ENCODE results near the gene NDUFB2.
A peak's percentile ranks its signal among the peaks of the same experiment; 100 is the strongest.
"Not testable (repeated sequence)": the region's sequence is repeated elsewhere in the genome, so short reads cannot be mapped to it uniquely, and the experiment has no call there.

Gene NDUFB2

GRCh38 chr7:140669862-140670261 is 26.6 kb upstream of the NDUFB2 start:
- DNase-seq = not testable (repeated sequence)

- DNase-seq = no peak
Observed at GRCh38 chr7:140670343-140670935, 26.1 kb upstream of the NDUFB2 start.

GRCh38 chr7:140671966-140672365 is 24.5 kb upstream of the NDUFB2 start:
- no peak for DNase-seq

GRCh38 chr7:140672382-140673062 is 24.0 kb upstream of the NDUFB2 start, which contains the start of gene ADCK2:
ADCK2 (plus strand) TSS chr7:140672945; CDS start chr7:140673331, 386 bp downstream.
- peak; percentile 42 for DNase-seq

GRCh38 chr7:140673063-140673773 is 23.3 kb upstream of the NDUFB2 start:
- peak; percentile 93 for DNase-seq

- no peak for DNase-seq
Observed at GRCh38 chr7:140673774-140674155, 22.7 kb upstream of the NDUFB2 start.

- DNase-seq = no peak
Observed at GRCh38 chr7:140674356-140674800, 22.1 kb upstream of the NDUFB2 start.

GRCh38 chr7:140674899-140675701 is 21.4 kb upstream of the NDUFB2 start:
- DNase-seq = no peak

GRCh38 chr7:140675726-140676125 is 20.8 kb upstream of the NDUFB2 start:
- DNase-seq = no peak

GRCh38 chr7:140676306-140676705 is 20.2 kb upstream of the NDUFB2 start:
- no peak for DNase-seq

- not testable (repeated sequence) for DNase-seq
Observed at GRCh38 chr7:140676956-140677355, 19.6 kb upstream of the NDUFB2 start.

GRCh38 chr7:140677496-140677895 is 19.0 kb upstream of the NDUFB2 start:
- no peak for DNase-seq

- no peak for DNase-seq
Observed at GRCh38 chr7:140678081-140678815, 18.3 kb upstream of the NDUFB2 start.

GRCh38 chr7:140678816-140679130 is 17.7 kb upstream of the NDUFB2 start:
- no peak for DNase-seq

- no peak for DNase-seq
Observed at GRCh38 chr7:140679186-140679585, 17.3 kb upstream of the NDUFB2 start.

GRCh38 chr7:140680886-140681285 is 15.6 kb upstream of the NDUFB2 start:
- no peak for DNase-seq

- no peak for DNase-seq
Observed at GRCh38 chr7:140681766-140682165, 14.7 kb upstream of the NDUFB2 start.

GRCh38 chr7:140683657-140684056 is 12.9 kb upstream of the NDUFB2 start:
- no peak for DNase-seq

GRCh38 chr7:140684066-140684950 is 12.2 kb upstream of the NDUFB2 start:
- DNase-seq = no peak

GRCh38 chr7:140685407-140686087 is 11.0 kb upstream of the NDUFB2 start:
- DNase-seq = no peak
